22Rv1 (cell line): ENCODE results near the gene ACAD8.
"Not testable (repeated sequence)": the region's sequence is repeated elsewhere in the genome, so short reads cannot be mapped to it uniquely, and the experiment has no call there.

ENCODE experiments used
- H3K27ac ChIP-seq: fragments of 450-650 bp; 2 replicates; pipeline ENCODE4 v1.5.1; 2017
- CTCF ChIP-seq: fragments of 450-650 bp; IDR thresholded peaks from 2 replicates; pipeline ENCODE4 v1.5.1; 2017; ENCODE audit warnings: mild to moderate bottlenecking
- ZFX ChIP-seq: fragments of 450-650 bp; IDR thresholded peaks from 2 replicates; pipeline ENCODE4 v1.6.1; 2017; ENCODE audit warnings: antibody characterized with exemption, borderline replicate concordance

The ACAD8 gene

GRCh38 chr11:134276396-134277182 is 23.2 kb downstream of the ACAD8 start:
- no peak for TF ChIP-seq ZFX
- H3K27ac ChIP-seq = no peak overlapping the region

DNA sequence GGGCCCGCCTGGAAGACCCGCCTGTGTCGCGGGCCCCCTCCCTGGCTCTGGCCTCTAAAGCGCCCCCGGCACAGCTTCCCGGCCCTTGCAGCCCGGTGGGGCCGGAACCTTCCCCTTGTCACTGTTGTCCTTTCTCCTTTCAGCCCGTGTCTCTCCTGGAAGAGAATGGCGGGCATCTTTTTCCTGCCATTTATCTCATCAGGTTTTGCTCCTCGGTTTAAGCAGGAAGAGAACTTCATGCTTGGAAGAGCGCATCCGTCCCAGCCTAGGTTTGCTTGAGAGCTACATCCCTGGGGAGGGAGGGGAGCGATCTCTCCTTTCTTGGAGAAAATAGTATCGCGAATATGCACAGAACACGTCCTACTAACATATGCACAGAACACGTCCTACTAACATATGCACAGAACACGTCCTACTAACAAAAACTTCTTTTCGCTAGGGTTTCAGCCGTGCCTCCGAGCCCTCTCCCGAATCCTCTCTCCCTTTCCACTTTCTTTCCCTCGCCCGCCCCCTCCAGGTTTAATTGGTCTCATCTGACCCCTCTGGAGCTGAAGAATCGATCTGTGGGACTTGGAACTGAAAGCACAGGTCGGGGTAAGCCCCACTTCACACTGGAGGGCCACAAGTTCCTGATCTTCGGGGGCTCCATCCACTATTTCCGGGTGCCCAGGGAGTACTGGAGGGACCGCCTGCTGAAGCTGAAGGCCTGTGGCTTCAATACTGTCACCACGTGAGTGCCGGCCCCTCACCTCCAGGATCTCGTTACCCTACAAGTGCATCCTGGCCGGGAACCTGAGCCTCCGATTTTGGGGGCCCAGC is 24.0 kb downstream of the ACAD8 start:
- TF ChIP-seq ZFX = no peak
- no peak for TF ChIP-seq CTCF
- no peak overlapping the region for H3K27ac ChIP-seq

DNA sequence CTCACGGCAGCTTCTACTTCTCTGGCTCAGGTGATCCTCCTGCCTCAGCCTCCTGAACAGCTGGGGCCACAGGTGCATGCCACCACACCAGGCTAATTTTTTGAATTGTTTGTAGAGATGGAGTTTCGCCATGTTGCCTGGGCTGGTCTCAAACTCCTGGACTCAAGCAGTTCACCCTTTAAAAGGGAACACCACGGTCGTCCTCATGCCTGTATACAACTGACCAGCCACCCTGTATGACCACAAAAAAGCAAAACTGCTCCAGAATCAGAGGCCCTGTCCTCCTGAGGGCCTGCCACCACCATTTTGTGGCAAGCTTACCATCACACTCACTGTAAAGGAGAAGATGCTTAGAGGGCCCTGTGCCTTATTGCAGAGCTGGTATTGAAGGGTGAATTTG is 25.0 kb downstream of the ACAD8 start:
- H3K27ac ChIP-seq = no peak overlapping the region
- no peak for TF ChIP-seq CTCF
- no peak for TF ChIP-seq ZFX

DNA sequence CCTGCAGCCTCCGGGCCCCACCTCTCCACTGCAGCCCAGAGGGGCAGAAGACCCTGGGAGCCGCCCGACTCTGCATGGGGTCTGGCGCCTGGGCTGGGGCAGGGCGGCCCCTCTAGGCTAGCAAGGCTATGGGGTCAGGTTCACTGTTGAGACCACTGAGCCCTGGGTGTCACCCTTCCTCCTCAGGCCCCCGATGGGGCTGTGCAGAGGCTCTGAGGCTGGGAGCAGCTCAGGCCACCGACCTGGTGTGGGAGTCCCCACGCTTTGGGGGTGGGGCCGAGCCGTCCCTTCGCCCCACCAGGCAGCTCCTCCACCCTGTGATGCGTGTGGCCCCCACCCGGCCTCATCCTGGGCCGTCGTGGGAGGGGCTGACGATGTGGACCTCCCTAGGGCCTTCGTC is 28.3 kb downstream of the ACAD8 start:
- H3K27ac ChIP-seq = not testable (repeated sequence)

- TF ChIP-seq CTCF (no peak), ZFX (no peak)
- no peak overlapping the region for H3K27ac ChIP-seq
Measured at GRCh38 chr11:134282121-134283045, 29.0 kb downstream of the ACAD8 start.

DNA sequence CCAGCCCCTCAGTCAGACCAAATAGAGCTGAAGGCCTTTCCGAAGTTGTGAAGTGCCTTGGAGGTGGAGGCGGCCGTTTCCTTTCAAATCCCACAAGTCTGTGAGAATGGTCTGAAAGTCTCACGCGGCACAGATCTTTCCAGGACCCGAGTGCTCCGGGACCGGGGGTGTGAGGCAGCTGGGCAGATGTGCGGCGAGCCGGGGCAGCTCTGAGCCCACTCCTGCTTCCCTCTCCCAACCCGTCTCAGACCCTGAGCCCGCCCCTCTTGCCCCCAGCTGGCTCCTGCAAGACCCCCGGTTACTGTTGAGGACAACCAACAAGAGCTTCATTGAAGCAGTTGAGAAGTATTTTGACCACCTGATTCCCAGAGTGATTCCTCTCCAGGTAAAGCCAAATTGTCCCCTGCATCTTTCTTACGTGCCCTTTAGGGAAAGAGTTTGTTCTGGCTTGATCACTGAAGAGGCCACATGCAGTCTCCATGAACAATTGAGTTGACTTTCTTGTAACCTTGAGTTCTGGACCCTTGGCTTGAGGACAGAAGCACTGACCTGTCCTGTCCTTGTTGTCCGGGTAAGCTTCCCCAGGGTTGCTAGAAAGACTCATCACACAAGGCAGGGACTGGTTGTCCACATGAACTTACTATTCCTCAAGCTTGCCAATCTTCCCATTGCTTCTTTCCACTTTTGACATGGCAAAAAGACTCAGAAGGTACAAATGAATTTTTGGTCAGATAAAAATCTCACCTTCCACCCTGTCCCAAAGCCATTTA is 30.3 kb downstream of the ACAD8 start:
- TF ChIP-seq CTCF (no peak), ZFX (no peak)
- H3K27ac ChIP-seq = no peak overlapping the region

GRCh38 chr11:134284349-134284748 is 31.0 kb downstream of the ACAD8 start:
- H3K27ac ChIP-seq = not testable (repeated sequence)

DNA sequence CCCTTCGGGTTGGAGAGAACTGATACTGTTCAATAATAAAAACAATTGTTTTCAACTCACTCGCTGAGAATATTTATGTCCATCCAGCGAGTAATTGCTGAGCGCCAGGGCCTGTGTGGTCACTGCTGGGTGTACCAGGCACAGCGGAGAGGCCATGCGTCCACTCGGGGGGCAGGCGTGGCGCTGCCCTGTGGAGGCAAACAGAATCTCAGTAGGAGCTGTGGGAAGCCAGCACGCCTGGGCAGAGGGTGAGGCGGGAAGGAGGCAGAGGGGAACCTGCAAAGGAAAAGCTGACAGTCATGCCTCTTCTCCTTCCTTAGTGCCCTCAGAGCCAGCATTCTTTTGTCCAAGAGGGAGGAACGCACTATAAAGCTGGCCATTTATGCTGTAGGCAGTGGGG is 34.2 kb downstream of the ACAD8 start:
- TF ChIP-seq CTCF = no peak
- no peak for TF ChIP-seq ZFX
- no peak overlapping the region for H3K27ac ChIP-seq
